Measurements from ENCODE around the gene S100A10. TPM values are rescaled to one million over a fixed set of nuclear protein-coding genes. Genes with fewer than 3 reads are reported as not detected.

S100A10 gene
- total RNA-seq, 2 experiments from 2014 or later, result 189 to 204 TPM

- no peaks in the 10 kb centered on the region for H3K36me3 ChIP-seq (ENCODE audit: insufficient read depth, low read length)
- no peaks in the 10 kb centered on the region for H3K9me3 ChIP-seq (ENCODE audit: control insufficient read depth in 1 of 2, insufficient read depth in 1 of 2, low read length in 2 of 2)
- ATAC-seq (ENCODE audit: poor library complexity) (no peak), DNase-seq (no peak)
- Mint-ChIP-seq H3K27ac (no peak overlapping the region), H3K27me3 (no peaks in the 10 kb centered on the region), H3K4me1 (ENCODE audit: low read depth) (peaks cover 28% of the 10 kb centered on the region), H3K4me3 (no peak overlapping the region), H3K9me3 (no peaks in the 10 kb centered on the region), H3K36me3 (ENCODE audit: low read depth) (peaks cover 17% of the 10 kb centered on the region)
- no peak overlapping the region for H3K4me3 ChIP-seq (ENCODE audit: low read length)
- H3K4me1 ChIP-seq (ENCODE audit: insufficient read depth, low read length), result peaks cover 15% of the 10 kb centered on the region
- no peaks in the 10 kb centered on the region for H3K27me3 ChIP-seq (ENCODE audit: control insufficient read depth in 1 of 2, insufficient read depth in 2 of 2, low read length in 2 of 2)
- ChIA-PET POLR2A (interaction anchor here (1.0 kb wide), 1 partner anchor 9 kb away, joined by 3 read pairs; no protein-coding TSS in a partner anchor), CTCF (no interaction called here)
- H3K27ac ChIP-seq (ENCODE audit: low read depth in 1 of 2, low read length in 2 of 2), result no peak overlapping the region
- no peak for TF ChIP-seq CTCF (IDR thresholded peaks at IDR 0.05)
- intact Hi-C loops (cut with DNase I, micrococcal nuclease), result no loop called here
These were observed 45.8 kb upstream of the S100A10 start for GRCh38 chr1:152039461-152039860.

GRCh38 chr1:152038871-152039270 is 45.2 kb upstream of the S100A10 start:
- H3K27ac ChIP-seq (ENCODE audit: low read depth in 1 of 2, low read length in 2 of 2), result no peak overlapping the region
- Mint-ChIP-seq H3K27me3 (no peaks in the 10 kb centered on the region), H3K36me3 (ENCODE audit: low read depth) (peaks cover 22% of the 10 kb centered on the region), H3K4me1 (ENCODE audit: low read depth) (peaks cover 28% of the 10 kb centered on the region), H3K9me3 (no peaks in the 10 kb centered on the region), H3K27ac (no peak overlapping the region), H3K4me3 (no peak overlapping the region)
- no peak overlapping the region for H3K4me3 ChIP-seq (ENCODE audit: low read length)
- ATAC-seq (ENCODE audit: poor library complexity), result no peak
- no peaks in the 10 kb centered on the region for H3K27me3 ChIP-seq (ENCODE audit: control insufficient read depth in 1 of 2, insufficient read depth in 2 of 2, low read length in 2 of 2)
- no peak for DNase-seq
- peaks cover 5% of the 10 kb centered on the region for H3K36me3 ChIP-seq (ENCODE audit: insufficient read depth, low read length)
- H3K9me3 ChIP-seq (ENCODE audit: control insufficient read depth in 1 of 2, insufficient read depth in 1 of 2, low read length in 2 of 2), result no peaks in the 10 kb centered on the region
- TF ChIP-seq CTCF (IDR thresholded peaks at IDR 0.05), result no peak
- CTCF ChIA-PET, result no interaction called here
- POLR2A ChIA-PET, result interaction anchor here (1.0 kb wide), 1 partner anchor 10 kb away, joined by 3 read pairs; no protein-coding TSS in a partner anchor
- peaks cover 19% of the 10 kb centered on the region for H3K4me1 ChIP-seq (ENCODE audit: insufficient read depth, low read length)
- intact Hi-C loops (cut with DNase I, micrococcal nuclease), result no loop called here

- Mint-ChIP-seq H3K36me3 (ENCODE audit: low read depth) (peaks cover 46% of the 10 kb centered on the region), H3K4me3 (peak within 1 kb of the TSS; percentile 97), H3K4me1 (ENCODE audit: low read depth) (peaks cover 51% of the 10 kb centered on the region), H3K27ac (peak within 1 kb of the TSS; percentile 99), H3K9me3 (no peaks in the 10 kb centered on the region), H3K27me3 (no peaks in the 10 kb centered on the region)
- CTCF ChIA-PET, result interaction anchor here (0.8 to 4.9 kb wide), 5 partner anchors 11 to 103 kb away, joined by 3 to 58 read pairs (median 3); no protein-coding TSS in a partner anchor
- Histone ChIP-seq H3K27ac (ENCODE audit: low read depth in 1 of 2, low read length in 2 of 2) (peak within 1 kb of the TSS; percentile 86), H3K4me1 (ENCODE audit: insufficient read depth, low read length) (peaks cover 40% of the 10 kb centered on the region), H3K36me3 (ENCODE audit: insufficient read depth, low read length) (peaks cover 28% of the 10 kb centered on the region), H3K4me3 (ENCODE audit: low read length) (peak within 1 kb of the TSS; percentile 88), H3K9me3 (ENCODE audit: control insufficient read depth in 1 of 2, insufficient read depth in 1 of 2, low read length in 2 of 2) (no peaks in the 10 kb centered on the region), H3K27me3 (ENCODE audit: control insufficient read depth in 1 of 2, insufficient read depth in 2 of 2, low read length in 2 of 2) (no peaks in the 10 kb centered on the region)
- intact Hi-C loops (cut with DNase I, micrococcal nuclease), result no loop called here
- POLR2A ChIA-PET, result interaction anchor here (0.6 to 4.8 kb wide), 9 partner anchors 9 to 424 kb away, joined by 3 to 75 read pairs (median 4); no protein-coding TSS in a partner anchor
- TF ChIP-seq CTCF (IDR thresholded peaks at IDR 0.05), result no peak
- ATAC-seq (ENCODE audit: poor library complexity), result peak; percentile 41
- DNase-seq, result peak; percentile 46 to 87 (median 73)
These were observed 42.9 kb upstream of the S100A10 start, which contains the start of gene S100A11 for GRCh38 chr1:152036267-152037216. Gene S100A11, minus strand, starts transcription at chr1:152037004. Its CDS starts 89 bp downstream, at chr1:152036915.

Data from CD4-positive, alpha-beta T cell (primary cell).